Measurements from ENCODE around the gene AFF3. TPM values are rescaled to one million over a fixed set of nuclear protein-coding genes. Genes with fewer than 3 reads are reported as not detected.

AFF3 gene
- total RNA-seq, 1 experiment from 2014 or later, result 0.61 TPM

GRCh38 chr2:100184055-100184737 lies 41.8 kb upstream of the AFF3 start:
- Histone ChIP-seq H3K79me2 (ENCODE audit: insufficient read depth, low read length) (no peaks in the 10 kb centered on the region), H3K36me3 (ENCODE audit: control insufficient read depth in 1 of 2, insufficient read depth in 2 of 2, low read length in 2 of 2) (no peaks in the 10 kb centered on the region), H4K20me1 (ENCODE audit: insufficient read depth) (no peaks in the 10 kb centered on the region), H3K27ac (ENCODE audit: low read depth, low read length) (no peak overlapping the region), H3K9me2 (ENCODE audit: insufficient read depth) (no peaks in the 10 kb centered on the region), H3K4me2 (ENCODE audit: low read length) (no peak overlapping the region), H3K27me3 (ENCODE audit: insufficient read depth, low read length) (no peaks in the 10 kb centered on the region), H3K4me3 (replicated peaks in 1 of 2; ENCODE audit: low read depth in 1 of 2, low read length in 2 of 2) (no peak overlapping the region), H3K9me3 (ENCODE audit: control insufficient read depth in 1 of 2, insufficient read depth in 1 of 2, low read depth in 1 of 2, low read length in 2 of 2) (no peaks in the 10 kb centered on the region), H3K4me1 (ENCODE audit: control insufficient read depth in 1 of 2, insufficient read depth in 2 of 2, low read length in 2 of 2) (no peaks in the 10 kb centered on the region), H3K9ac (ENCODE audit: low read length) (no peak overlapping the region), H2AFZ (ENCODE audit: low read depth, low read length, poor library complexity, severe bottlenecking) (no peak overlapping the region)
- CTCF ChIA-PET, result no interaction called here
- RAD21 ChIA-PET (ENCODE audit: low non-redundant PET in 1 of 2, low total read pairs in 2 of 2, uncharacterized antibody in 2 of 2, unreplicated experiment in 2 of 2), result no interaction called here
- no TSS peak for BruUV-seq (replicated peaks)
- TF ChIP-seq EGR1 (IDR thresholded peaks at IDR 0.05; ENCODE audit: low read depth) (no peak), EZH2 (IDR thresholded peaks at IDR 0.05) (no peak)
- no peak for DNase-seq (ENCODE audit: low read depth, low spot score)
- no peak for ATAC-seq
- POLR2A ChIA-PET, result no interaction called here
- intact Hi-C loops (cut with micrococcal nuclease), result no loop called here

DNA sequence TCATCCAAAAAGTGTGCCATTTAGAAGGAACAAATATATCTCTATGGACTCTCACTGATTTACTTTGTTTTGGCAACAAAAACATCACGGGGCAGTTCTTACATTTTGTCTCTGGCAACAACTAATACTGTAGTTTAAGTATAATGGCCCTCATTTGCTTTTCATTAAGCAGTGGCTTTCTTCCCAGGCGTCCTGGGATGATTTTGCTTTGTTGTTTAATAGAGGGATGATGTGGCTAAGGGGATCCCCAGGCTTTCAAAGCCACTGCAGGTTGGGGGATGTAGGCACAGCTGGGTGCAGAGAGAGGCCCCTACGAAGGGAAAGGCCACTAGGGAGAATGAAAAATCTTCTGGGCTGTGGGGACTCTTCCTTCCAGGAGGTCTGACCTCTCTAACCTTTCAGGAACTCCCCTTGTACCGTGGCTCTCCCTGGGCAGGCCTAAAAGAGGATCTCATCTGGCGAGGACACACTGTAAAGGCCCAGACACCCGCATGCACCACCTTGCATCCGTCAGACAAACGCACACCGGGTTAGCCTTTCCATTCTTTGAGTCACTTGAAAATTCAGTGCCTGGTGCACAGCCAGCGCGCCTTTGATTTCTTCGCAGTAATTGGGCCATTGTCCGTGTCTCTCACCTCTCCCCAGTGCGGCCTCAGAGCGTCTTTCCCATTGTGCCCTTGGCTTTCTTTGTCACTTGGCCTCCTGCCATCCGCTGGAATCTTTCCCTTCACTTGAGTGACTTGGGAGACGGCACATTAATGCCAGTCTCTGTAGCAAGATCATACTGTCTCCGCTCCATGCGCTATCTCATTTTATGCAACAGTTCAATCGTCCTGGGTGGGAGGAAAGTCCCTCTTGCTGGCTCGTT lies 40.3 kb upstream of the AFF3 start:
- ChIA-PET POLR2A (no interaction called here), RAD21 (ENCODE audit: low non-redundant PET in 1 of 2, low total read pairs in 2 of 2, uncharacterized antibody in 2 of 2, unreplicated experiment in 2 of 2) (no interaction called here), CTCF (no interaction called here)
- Histone ChIP-seq H3K4me1 (ENCODE audit: control insufficient read depth in 1 of 2, insufficient read depth in 2 of 2, low read length in 2 of 2) (no peaks in the 10 kb centered on the region), H3K9me2 (ENCODE audit: insufficient read depth) (no peaks in the 10 kb centered on the region), H3K79me2 (ENCODE audit: insufficient read depth, low read length) (no peaks in the 10 kb centered on the region), H3K4me2 (ENCODE audit: low read length) (no peak overlapping the region), H2AFZ (ENCODE audit: low read depth, low read length, poor library complexity, severe bottlenecking) (no peak overlapping the region), H4K20me1 (ENCODE audit: insufficient read depth) (no peaks in the 10 kb centered on the region), H3K36me3 (ENCODE audit: control insufficient read depth in 1 of 2, insufficient read depth in 2 of 2, low read length in 2 of 2) (no peaks in the 10 kb centered on the region), H3K9ac (ENCODE audit: low read length) (no peak overlapping the region), H3K9me3 (ENCODE audit: control insufficient read depth in 1 of 2, insufficient read depth in 1 of 2, low read depth in 1 of 2, low read length in 2 of 2) (no peaks in the 10 kb centered on the region), H3K27ac (ENCODE audit: low read depth, low read length) (no peak overlapping the region), H3K27me3 (ENCODE audit: insufficient read depth, low read length) (no peaks in the 10 kb centered on the region), H3K4me3 (replicated peaks in 1 of 2; ENCODE audit: low read depth in 1 of 2, low read length in 2 of 2) (no peak overlapping the region)
- TF ChIP-seq EZH2phosphoT487 (IDR thresholded peaks at IDR 0.05; ENCODE audit: borderline replicate concordance), result no peak
- TF ChIP-seq, protein P1, sequence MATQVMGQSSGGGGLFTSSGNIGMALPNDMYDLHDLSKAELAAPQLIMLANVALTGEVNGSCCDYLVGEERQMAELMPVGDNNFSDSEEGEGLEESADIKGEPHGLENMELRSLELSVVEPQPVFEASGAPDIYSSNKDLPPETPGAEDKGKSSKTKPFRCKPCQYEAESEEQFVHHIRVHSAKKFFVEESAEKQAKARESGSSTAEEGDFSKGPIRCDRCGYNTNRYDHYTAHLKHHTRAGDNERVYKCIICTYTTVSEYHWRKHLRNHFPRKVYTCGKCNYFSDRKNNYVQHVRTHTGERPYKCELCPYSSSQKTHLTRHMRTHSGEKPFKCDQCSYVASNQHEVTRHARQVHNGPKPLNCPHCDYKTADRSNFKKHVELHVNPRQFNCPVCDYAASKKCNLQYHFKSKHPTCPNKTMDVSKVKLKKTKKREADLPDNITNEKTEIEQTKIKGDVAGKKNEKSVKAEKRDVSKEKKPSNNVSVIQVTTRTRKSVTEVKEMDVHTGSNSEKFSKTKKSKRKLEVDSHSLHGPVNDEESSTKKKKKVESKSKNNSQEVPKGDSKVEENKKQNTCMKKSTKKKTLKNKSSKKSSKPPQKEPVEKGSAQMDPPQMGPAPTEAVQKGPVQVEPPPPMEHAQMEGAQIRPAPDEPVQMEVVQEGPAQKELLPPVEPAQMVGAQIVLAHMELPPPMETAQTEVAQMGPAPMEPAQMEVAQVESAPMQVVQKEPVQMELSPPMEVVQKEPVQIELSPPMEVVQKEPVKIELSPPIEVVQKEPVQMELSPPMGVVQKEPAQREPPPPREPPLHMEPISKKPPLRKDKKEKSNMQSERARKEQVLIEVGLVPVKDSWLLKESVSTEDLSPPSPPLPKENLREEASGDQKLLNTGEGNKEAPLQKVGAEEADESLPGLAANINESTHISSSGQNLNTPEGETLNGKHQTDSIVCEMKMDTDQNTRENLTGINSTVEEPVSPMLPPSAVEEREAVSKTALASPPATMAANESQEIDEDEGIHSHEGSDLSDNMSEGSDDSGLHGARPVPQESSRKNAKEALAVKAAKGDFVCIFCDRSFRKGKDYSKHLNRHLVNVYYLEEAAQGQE (IDR thresholded peaks at IDR 0.05; ENCODE audit: low read depth), result no peak
- TF ChIP-seq ZBTB33 (IDR thresholded peaks at IDR 0.05; ENCODE audit: extremely low read depth, insufficient replicate concordance, low read length), result no peak
- no peak for TF ChIP-seq ELF1 (IDR thresholded peaks at IDR 0.05; ENCODE audit: borderline replicate concordance, low read depth)
- no peak for TF ChIP-seq SP1 (IDR thresholded peaks at IDR 0.05; ENCODE audit: low read depth)
- no peak for TF ChIP-seq FOSL1 (IDR thresholded peaks at IDR 0.05; ENCODE audit: low read depth)
- TF ChIP-seq POLR2A (IDR thresholded peaks at IDR 0.05; ENCODE audit: borderline replicate concordance, extremely low read depth, insufficient read depth, insufficient read length), result no peak
- intact Hi-C loops (cut with micrococcal nuclease), result no loop called here
- no TSS peak for BruUV-seq (replicated peaks)
- no peak for ATAC-seq
- no peak for DNase-seq (ENCODE audit: low read depth, low spot score)

All from HCT116 (cell line).